ENCODE measurements around the gene C1RL. TPM values are rescaled to one million over a fixed set of nuclear protein-coding genes. Genes with fewer than 3 reads are reported as not detected.

The C1RL gene
- total RNA-seq, 1 experiment from 2014 or later = 43.4 TPM

DNA sequence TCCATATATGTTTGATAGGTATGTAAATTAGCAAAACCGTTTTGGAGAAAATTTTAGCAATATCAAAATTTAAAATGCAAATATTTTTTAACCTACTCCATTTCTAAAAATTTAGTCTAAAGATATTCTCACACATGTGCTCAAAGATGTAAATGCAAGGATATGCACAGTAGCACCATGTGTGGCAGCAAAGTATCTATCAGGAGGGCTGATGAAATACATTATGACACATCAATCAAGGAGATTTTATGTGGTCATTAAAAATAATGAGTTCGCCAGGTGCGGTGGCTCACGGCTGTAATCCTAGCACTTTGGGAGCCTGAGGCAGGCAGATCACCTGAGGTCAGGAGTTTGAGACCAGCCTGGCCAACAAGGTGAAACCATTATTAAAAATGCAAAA, 8.8 kb downstream of the C1RL start:
- intact Hi-C loops (cut with micrococcal nuclease; ENCODE audit: unreplicated experiment) = no loop called here
- Mint-ChIP-seq H3K27ac (ENCODE audit: unreplicated experiment) (no peak overlapping the region), H3K36me3 (ENCODE audit: insufficient read depth, unreplicated experiment) (peaks cover 16% of the 10 kb centered on the region), H3K9me3 (ENCODE audit: low read depth, unreplicated experiment) (no peaks in the 10 kb centered on the region), H3K27me3 (ENCODE audit: unreplicated experiment) (no peaks in the 10 kb centered on the region), H3K4me3 (ENCODE audit: low read depth, unreplicated experiment) (no peak overlapping the region), H3K4me1 (ENCODE audit: low read depth, unreplicated experiment) (no peaks in the 10 kb centered on the region)
- TF ChIP-seq, protein P1, sequence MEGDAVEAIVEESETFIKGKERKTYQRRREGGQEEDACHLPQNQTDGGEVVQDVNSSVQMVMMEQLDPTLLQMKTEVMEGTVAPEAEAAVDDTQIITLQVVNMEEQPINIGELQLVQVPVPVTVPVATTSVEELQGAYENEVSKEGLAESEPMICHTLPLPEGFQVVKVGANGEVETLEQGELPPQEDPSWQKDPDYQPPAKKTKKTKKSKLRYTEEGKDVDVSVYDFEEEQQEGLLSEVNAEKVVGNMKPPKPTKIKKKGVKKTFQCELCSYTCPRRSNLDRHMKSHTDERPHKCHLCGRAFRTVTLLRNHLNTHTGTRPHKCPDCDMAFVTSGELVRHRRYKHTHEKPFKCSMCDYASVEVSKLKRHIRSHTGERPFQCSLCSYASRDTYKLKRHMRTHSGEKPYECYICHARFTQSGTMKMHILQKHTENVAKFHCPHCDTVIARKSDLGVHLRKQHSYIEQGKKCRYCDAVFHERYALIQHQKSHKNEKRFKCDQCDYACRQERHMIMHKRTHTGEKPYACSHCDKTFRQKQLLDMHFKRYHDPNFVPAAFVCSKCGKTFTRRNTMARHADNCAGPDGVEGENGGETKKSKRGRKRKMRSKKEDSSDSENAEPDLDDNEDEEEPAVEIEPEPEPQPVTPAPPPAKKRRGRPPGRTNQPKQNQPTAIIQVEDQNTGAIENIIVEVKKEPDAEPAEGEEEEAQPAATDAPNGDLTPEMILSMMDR (IDR thresholded peaks at IDR 0.05; ENCODE audit: unreplicated experiment) = no peak
- no TSS peak for BruUV-seq (replicated peaks)
- CTCF ChIA-PET = no interaction called here
- DNase-seq = no peak

DNA sequence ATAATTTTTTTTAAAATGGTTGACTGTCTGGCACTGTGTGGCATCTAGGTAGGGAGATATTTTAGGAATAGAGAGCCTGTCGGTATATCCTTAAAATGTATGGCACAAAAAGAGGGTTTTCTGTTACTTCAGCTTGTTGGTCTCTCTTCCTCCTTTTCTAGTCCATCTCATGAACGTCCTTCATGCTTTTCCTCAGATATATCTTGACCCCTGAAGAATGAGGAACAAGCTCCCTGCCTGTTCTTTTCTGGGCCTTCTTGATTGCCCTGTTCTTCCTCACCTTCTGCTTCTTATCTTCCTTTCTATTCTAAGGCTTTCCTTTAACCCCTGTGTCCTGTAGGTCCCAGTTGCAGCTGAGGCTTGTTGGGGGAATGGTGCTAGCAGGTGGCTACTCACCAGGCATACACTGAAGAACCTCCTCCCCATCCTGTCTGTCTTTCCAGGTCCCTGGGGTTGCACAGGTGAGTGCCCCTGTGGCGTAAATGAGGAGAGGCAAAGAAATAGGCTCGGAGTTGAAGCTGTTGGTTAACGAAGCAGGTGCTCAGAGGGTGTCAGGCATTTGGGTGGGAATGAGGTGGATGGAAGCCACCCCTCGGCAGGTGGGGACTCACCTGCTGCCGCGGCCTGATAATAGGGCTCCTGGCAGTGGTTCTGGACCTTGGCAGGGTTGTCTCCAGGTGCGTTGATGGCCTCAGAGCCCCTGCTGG, 9.6 kb downstream of the C1RL start:
- TF ChIP-seq, protein P1 (IDR thresholded peaks at IDR 0.05; ENCODE audit: unreplicated experiment) = no peak
- H3K27me3 Mint-ChIP-seq (ENCODE audit: unreplicated experiment) = peaks cover 1% of the 10 kb centered on the region
- no peak overlapping the region for H3K27ac Mint-ChIP-seq (ENCODE audit: unreplicated experiment)
- no peaks in the 10 kb centered on the region for H3K9me3 Mint-ChIP-seq (ENCODE audit: low read depth, unreplicated experiment)
- H3K4me3 Mint-ChIP-seq (ENCODE audit: low read depth, unreplicated experiment) = no peak overlapping the region
- no TSS peak for BruUV-seq (replicated peaks)
- peaks cover 20% of the 10 kb centered on the region for H3K36me3 Mint-ChIP-seq (ENCODE audit: insufficient read depth, unreplicated experiment)
- no peaks in the 10 kb centered on the region for H3K4me1 Mint-ChIP-seq (ENCODE audit: low read depth, unreplicated experiment)
- CTCF ChIA-PET = interaction anchor here (0.6 kb wide), 1 partner anchor 504 kb away, joined by 3 read pairs; no protein-coding TSS in a partner anchor
- intact Hi-C loops (cut with micrococcal nuclease; ENCODE audit: unreplicated experiment) = no loop called here
- no peak for DNase-seq

DNA sequence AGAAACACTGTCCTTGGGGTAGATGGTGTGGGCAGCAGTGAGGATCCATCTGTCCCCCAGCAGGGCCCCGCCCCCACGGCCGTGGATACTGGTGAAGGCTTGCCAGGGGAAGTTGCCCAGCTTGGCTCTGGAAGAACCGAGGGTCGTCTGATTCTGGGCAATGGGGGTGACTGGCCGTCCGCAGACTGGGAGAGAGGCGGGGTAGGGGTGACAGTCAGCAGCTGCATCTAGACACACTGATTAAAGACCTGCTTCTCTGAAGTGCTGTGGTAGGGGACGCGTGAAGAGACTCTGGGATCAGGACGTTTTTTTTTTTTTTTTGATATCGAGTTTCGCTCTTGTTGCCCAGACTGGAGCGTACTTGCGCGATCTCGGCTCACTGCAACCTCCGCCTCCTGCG, 12.0 kb downstream of the C1RL start:
- CTCF ChIA-PET = no interaction called here
- no peaks in the 10 kb centered on the region for H3K4me1 Mint-ChIP-seq (ENCODE audit: low read depth, unreplicated experiment)
- H3K27me3 Mint-ChIP-seq (ENCODE audit: unreplicated experiment) = peaks cover 16% of the 10 kb centered on the region
- TF ChIP-seq, protein P1 (IDR thresholded peaks at IDR 0.05; ENCODE audit: unreplicated experiment) = no peak
- no peak overlapping the region for H3K27ac Mint-ChIP-seq (ENCODE audit: unreplicated experiment)
- no peak overlapping the region for H3K4me3 Mint-ChIP-seq (ENCODE audit: low read depth, unreplicated experiment)
- intact Hi-C loops (cut with micrococcal nuclease; ENCODE audit: unreplicated experiment) = no loop called here
- no peaks in the 10 kb centered on the region for H3K9me3 Mint-ChIP-seq (ENCODE audit: low read depth, unreplicated experiment)
- DNase-seq = no peak
- peaks cover 31% of the 10 kb centered on the region for H3K36me3 Mint-ChIP-seq (ENCODE audit: insufficient read depth, unreplicated experiment)
- no TSS peak for BruUV-seq (replicated peaks)

DNA sequence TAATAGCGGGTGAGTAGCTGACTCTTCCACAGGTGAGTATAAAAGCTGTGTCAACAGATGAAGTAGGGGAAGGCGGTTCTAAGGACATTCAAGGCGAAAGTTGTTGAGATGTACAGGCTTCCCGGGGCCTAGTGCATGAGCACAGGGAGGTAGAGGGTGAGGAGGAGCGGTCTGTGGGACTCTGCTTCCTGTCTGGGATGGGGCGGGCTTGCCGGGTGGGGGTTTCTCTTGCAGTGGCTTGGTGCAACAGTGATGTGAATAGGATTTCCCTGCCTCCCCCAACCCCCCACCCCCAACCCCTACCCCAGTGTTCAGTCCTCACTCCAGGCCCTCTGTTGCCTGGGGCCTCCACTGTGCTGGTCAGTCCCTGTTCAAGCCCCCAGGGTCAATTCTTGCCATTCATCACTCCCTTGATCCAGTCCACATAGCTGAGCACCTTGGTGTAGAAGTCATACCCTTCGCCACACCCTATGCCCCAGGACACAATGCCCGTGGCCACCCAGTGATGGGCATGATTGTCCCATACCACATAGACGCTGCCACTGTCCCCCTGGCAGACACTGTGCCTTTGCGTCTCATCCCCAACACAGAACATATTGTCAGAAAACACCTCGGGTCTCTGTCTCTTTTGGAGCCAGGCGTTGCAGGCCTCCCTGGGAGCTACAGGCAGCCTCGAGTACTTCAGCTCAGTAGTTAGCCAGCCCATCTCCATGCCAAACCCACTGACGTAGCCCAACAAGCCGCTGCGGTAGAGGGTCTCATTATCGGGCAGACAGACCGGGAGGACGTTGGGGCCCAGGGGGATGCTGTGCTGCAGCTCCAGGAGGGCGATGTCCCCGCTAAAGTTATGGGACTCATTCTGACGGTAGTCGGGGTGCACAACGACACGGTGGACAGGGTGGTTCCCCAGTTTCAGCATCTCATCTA, 12.7 kb downstream of the C1RL start:
- Mint-ChIP-seq H3K9me3 (ENCODE audit: low read depth, unreplicated experiment) (no peaks in the 10 kb centered on the region), H3K36me3 (ENCODE audit: insufficient read depth, unreplicated experiment) (peaks cover 31% of the 10 kb centered on the region), H3K27me3 (ENCODE audit: unreplicated experiment) (peaks cover 16% of the 10 kb centered on the region), H3K27ac (ENCODE audit: unreplicated experiment) (no peak overlapping the region), H3K4me3 (ENCODE audit: low read depth, unreplicated experiment) (no peak overlapping the region), H3K4me1 (ENCODE audit: low read depth, unreplicated experiment) (no peaks in the 10 kb centered on the region)
- intact Hi-C loops (cut with micrococcal nuclease; ENCODE audit: unreplicated experiment) = no loop called here
- BruUV-seq (replicated peaks) = no TSS peak
- no peak for DNase-seq
- TF ChIP-seq, protein P1 (IDR thresholded peaks at IDR 0.05; ENCODE audit: unreplicated experiment) = no peak
- CTCF ChIA-PET = interaction anchor here (1.0 kb wide), 1 partner anchor 12 kb away, joined by 5 read pairs; no protein-coding TSS in a partner anchor
